GM18507 (cell line): Measurements from ENCODE around the gene ARFGAP3.
A peak's percentile ranks its signal among the peaks of the same experiment; 100 is the strongest.

Experiments used
- DNase-seq: peaks from one replicate; pipeline ENCODE4 v3.0.0; 2011; ENCODE audit warnings: low read depth; ENCODE audit not compliant: insufficient read length; ENCODE audit errors: extremely low spot score
- FAIRE-seq: peaks from 2 replicates; lab custom pipeline; 2011; peaks lifted over from hg19 to GRCh38; lab: Jason Lieb, UNC

Gene ARFGAP3, protein sequence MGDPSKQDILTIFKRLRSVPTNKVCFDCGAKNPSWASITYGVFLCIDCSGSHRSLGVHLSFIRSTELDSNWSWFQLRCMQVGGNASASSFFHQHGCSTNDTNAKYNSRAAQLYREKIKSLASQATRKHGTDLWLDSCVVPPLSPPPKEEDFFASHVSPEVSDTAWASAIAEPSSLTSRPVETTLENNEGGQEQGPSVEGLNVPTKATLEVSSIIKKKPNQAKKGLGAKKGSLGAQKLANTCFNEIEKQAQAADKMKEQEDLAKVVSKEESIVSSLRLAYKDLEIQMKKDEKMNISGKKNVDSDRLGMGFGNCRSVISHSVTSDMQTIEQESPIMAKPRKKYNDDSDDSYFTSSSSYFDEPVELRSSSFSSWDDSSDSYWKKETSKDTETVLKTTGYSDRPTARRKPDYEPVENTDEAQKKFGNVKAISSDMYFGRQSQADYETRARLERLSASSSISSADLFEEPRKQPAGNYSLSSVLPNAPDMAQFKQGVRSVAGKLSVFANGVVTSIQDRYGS

GRCh38 chr22:42856865-42857704 is at the start of gene ARFGAP3:
TSS of gene ARFGAP3 (minus strand) at chr22:42857273. CDS start at chr22:42857182, 91 bp downstream.
- FAIRE-seq, result peak; percentile 92

DNA sequence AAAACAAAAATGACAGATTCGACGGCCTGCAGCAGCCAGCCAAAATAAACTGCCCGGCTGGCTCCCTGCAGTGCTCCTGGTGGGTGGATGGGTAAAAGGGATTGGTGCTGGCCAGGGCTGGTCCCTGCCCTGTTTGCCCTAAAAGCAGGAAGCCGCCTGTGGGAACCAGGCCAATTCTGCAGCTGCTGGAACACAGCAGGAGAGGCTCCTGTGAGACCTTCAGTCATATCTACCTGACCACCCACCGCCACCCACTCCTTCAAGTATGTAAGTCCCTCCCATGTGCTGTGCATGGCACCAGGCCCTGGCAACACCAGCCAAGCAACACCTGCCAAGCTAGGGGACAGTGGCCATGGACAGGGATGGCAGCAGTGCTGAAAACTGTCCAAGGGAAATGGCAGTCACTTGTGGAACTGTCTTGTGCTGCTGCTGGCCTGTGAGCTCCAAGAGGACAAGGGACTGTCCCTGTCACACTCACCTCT is 48.7 kb upstream of the ARFGAP3 start:
- DNase-seq, result no peak

More at GRCh38 chr22:42856865-42857704, at the start of gene ARFGAP3:
- DNase-seq, result peak; percentile 98

DNA sequence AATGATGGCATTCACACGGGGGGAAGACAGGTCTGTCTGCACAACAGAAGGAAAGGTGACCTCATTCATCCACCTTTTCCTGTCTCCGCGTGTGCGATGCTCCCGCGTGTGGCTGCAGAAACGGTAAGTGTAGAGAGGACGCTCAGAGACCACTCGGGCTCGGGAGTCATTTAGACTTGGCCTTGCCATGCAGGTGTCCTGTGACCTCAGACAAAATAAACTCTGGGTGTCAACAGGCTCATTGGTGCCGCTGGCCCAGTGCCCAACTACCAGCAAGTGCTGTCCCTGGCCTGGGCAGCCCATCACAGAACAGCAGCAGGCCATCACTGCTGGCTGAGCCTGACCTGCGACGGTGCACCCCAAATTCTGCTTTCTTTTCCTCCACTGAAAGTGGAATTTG is 48.1 kb upstream of the ARFGAP3 start:
- DNase-seq (no peak), FAIRE-seq (no peak)

More for the DNA sequence above, 48.7 kb upstream of the ARFGAP3 start:
- FAIRE-seq, result no peak

DNA sequence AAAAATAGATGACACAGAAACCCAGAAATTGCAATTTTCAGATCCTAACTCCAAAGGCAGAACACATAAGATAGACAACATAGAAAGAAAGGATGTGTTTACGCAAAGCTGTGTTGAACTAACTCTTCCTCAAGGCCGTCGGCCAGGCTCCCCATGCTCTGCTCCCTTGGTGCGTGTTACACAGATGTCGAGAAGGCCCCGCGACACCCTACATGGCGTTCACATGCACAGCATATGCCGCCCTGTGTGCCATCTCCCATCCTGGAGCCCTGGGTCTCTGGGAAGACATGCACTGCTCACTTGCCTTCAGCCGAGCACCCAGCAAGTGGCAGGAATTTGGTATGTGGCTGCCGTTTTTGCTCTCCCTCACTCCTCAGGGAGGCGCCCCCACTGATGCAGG is 47.0 kb upstream of the ARFGAP3 start:
- no peak for FAIRE-seq
- no peak for DNase-seq

DNA sequence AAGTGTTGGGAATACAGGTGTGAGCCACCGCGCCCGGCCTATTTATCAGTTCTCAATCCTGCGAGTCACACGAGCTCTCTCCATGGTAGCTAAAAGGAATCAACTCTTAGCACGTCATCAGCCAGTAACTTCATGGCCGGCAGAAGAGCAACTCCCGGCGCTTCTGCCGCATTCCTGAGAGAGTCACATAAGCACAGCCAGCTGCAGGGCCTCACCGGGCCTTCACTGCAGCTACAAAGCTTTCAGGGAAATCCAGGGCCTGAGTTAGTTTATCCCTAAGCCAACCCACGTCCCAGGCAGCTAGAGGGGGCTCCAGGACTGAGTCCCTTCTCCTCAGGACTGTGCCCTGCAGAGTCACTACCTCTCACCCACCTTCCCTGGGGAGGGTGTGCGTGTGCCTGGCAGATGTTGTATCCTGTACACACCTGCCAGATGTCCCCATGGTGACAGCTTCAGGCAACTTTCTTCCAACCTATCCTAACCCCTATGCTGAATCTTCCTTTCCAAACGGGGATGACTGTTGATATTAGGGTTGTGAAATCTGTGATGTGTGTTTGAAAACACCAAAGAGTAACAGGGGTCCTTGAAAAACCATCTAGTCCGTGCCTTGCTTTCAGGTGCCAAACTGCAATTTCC is 45.9 kb upstream of the ARFGAP3 start:
- FAIRE-seq, result no peak
- DNase-seq, result no peak

DNA sequence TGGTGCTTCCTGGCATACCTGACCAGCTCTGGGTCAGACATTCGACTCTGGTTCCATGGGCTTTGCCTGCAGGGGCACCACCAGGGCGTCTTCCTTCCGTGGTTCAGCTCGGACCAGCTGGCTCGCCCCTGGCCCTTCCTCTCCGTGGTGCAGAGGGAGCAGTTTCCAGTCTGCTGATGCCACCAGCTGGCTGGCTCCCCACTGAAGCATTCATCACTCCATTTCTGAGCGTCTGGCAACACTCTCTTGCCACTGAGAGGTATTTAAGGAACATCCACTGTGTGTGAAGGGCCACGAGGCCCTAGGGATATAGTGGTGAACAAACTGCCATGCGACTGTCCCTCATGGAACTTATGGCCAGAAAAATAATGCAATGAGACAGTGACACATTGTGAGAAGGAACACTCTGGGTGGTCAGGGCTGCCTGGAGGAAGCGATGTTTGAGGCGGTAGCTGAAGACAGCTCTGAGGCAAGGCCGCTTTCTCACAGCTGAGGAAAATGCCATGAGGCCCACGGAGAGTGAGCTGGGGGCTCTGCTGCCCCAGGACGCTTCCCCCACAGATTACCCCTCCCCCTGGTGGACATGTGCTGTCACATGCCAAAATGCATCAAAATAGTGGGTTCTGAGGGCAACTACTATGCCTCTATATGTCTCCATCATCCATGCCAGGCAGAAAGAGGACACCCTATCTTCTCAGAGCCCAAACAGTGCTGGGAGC is 44.9 kb upstream of the ARFGAP3 start:
- DNase-seq (no peak), FAIRE-seq (peak; percentile 46)

DNA sequence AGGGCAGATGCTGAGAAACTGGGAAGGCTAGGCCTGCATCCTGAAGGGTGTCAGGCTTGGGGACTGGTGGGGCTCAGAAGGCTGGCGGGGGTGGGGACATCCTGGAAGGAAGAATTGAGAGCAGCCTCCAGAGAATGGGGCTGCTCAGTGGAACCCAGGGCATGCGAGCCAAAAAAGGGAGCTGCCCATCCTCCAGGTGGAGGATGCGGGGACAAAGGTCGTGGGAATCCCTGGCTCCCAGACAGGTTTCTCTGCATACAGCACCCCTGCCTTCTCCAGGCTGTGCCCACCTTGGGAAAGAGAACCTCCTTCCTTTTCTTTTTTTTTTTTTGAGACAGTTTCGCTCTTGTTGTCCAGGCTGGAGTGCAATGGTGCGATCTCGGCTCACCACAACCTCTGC is 40.9 kb upstream of the ARFGAP3 start:
- DNase-seq (no peak), FAIRE-seq (no peak)

GRCh38 chr22:42895541-42895981 is 38.5 kb upstream of the ARFGAP3 start:
- FAIRE-seq, result no peak
- DNase-seq, result no peak

DNA sequence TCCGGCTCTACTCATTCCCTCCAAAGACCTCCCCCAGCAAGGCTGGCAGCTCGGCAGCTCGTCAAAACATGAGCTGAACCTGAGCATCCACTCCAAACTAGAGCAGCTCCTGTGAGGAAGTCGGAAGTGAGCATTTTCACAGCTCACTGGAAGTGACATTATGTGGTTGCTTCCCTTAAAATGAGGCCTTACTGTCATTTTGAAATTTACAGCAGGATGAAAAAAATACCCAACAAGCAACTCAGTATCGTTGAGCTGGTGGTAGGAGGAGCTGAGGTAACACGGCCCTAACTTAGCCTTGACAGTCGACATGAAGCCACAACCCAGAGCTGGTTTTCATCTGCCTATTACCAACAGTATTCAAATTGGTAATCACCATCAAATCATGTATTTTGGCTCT is 38.0 kb upstream of the ARFGAP3 start:
- DNase-seq, result peak; percentile 36
- peak; percentile 96 for FAIRE-seq

DNA sequence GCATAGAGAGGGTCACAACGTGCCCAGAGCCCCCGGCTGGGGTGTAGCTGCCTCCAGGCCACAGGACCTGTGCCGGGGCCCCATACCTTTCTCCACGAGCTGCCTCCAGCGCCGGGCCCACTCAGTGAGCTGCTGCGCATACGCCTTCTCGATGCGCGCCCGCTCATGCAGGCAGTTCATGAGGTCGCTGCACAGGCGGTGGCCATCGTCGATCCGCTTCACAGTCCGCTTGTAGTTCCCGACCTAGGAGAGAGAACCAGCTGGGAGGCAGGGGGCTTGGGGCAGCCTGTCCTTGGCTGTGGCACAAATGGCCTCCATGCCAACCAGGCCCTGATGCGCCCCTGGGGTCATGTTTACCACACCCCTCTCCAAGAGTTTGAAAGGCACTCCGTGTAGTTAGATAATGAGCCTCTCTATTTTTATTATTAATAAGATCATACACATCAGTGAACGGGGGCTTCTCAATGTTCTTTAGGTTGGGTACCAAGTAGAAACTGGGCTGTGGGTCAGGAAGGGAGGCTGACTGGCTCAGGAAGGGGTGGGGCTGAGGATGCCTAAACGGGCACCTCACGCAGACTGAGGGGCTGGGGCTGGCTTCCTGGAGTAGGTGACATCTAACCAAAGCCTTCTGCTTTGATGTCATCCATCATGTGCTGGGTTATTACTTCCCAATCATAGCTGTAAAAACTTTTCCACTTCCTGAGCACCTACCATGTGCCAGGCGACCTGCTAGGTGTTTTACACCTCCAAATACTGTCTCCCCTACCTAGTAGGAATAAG is 36.5 kb upstream of the ARFGAP3 start:
- peak; percentile 46 for FAIRE-seq
- no peak for DNase-seq

GRCh38 chr22:42892571-42893316 is 35.7 kb upstream of the ARFGAP3 start:
- FAIRE-seq, result peak; percentile 85
- no peak for DNase-seq

- DNase-seq, result no peak
- no peak for FAIRE-seq
These were observed 35.1 kb upstream of the ARFGAP3 start for GRCh38 chr22:42892156-42892555.

- DNase-seq, result no peak
- FAIRE-seq, result no peak
These were observed 34.6 kb upstream of the ARFGAP3 start for GRCh38 chr22:42891696-42892095.

- FAIRE-seq (peak; percentile 60), DNase-seq (no peak)
These were observed 33.9 kb upstream of the ARFGAP3 start for GRCh38 chr22:42891008-42891407.

DNA sequence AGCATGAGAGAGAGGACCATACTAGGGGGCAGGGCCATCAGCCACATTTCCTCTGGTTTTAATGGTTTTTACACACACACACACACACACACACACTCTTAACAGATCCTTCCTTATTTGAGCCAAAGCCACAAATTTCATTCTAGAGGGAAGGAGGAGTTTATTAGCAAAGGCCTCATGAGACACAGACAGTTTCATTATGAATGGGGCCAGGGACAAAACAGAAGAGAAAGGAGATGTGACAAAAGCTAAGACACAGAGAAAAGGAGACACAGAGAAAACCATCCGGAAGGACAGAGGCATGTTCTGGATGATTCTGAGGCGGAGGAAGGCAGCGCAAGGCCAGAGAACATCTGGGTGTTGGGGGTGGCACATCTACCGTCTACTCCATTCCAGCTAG is 32.2 kb upstream of the ARFGAP3 start:
- DNase-seq (peak; percentile 70), FAIRE-seq (peak; percentile 99)

DNA sequence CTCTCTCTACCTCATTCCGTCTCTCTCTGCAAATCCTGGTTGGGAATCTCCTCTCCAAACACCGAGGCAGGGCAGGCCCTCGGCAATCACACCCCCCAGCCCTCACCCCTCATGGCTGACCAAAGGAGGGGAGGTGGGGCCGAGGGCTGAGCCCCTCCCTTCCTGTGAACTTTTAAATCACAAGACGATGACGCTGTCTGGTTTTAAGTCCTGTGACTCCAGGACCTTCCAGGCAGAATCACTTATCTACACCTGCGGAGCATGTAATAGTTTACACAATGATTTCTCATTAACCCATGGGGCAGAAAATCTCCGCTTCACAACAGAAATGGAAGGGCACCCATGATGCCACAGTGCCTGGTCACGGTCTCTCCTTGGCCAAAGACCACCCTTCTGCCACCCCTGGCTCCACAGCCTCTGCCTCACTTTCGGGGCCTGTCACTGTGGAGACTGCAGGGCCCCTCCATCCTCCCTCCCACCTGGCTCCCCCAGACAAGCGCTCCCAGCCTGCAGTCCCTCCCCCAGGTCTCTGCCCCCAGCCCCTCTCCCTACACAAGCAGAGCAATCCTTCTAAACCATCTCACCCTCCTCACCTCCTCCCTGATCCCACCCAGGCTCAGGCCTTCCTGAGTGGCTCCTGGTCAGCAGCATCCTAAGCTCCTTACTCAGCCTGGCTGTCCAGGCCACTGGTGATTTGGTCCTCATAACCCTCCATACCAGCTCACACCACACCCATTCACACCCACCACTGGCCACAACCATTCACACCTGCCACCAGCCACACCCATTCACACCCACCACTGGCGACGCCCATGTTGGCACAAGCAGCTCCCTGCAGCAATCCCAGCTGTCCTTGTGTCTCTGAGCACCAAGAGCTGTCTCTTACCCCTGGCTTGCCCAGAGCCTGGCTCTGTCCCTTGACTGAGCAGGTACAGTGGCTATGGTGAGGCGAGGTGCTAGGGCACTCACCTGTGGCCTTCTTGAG is 30.7 kb upstream of the ARFGAP3 start:
- FAIRE-seq (no peak), DNase-seq (no peak)

DNA sequence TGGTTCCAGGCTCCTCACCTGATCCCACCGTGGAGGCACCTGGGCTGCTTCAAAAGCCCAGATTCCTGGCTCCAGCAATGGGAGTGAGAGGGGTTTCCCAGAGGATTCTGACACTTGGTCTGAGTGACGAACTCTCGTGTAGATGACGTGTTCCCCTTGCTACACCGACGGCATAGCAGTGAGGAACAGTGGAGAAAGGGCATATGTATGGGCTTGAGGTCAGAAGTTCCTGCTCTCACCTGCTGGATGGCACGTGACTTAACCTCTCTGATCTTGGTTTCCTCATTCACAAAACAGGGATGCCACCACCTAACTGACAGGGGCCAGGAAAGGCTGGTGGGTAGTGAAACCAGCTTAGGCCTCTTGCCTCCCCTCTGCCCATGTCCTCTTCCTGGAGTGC is 30.0 kb upstream of the ARFGAP3 start:
- no peak for FAIRE-seq
- DNase-seq, result no peak
